Keratinocyte (primary cell): Measurements from ENCODE around the gene IL17D. TPM values are rescaled to one million over a fixed set of nuclear protein-coding genes. Genes with fewer than 3 reads are reported as not detected.

ENCODE experiments used
- DNase-seq: peaks from one replicate; pipeline ENCODE4 v3.0.0-alpha.2; 2011; ENCODE audit warnings: low read depth, missing footprints, low spot score
- FAIRE-seq: peaks from 2 replicates; lab custom pipeline; 2011; peaks lifted over from hg19 to GRCh38; lab: Jason Lieb, UNC
- H2AFZ ChIP-seq: 2 replicates; pipeline ENCODE4 v1.6.0; 2012; ENCODE audit warnings: low read length, control low read depth, inconsistent platforms; ENCODE audit not compliant: control insufficient read depth
- H3K27ac ChIP-seq: 2 replicates; pipeline ENCODE4 v1.5.1; 2011; ENCODE audit warnings: low read length; ENCODE audit not compliant: control insufficient read depth, insufficient read depth
- H3K27me3 ChIP-seq: 3 replicates; pipeline ENCODE4 v1.6.0; 2011; ENCODE audit warnings: low read length; ENCODE audit not compliant: control insufficient read depth, insufficient read depth; ENCODE audit errors: extremely low read depth
- H3K36me3 ChIP-seq, 2 experiments: 2 replicates in 1 of 2; 3 replicates in 1 of 2; pipeline ENCODE4 v1.5.1; 2011; ENCODE audit warnings: low read length in 2 of 2, mild to moderate bottlenecking in 1 of 2; ENCODE audit not compliant: control insufficient read depth in 2 of 2, insufficient read depth in 2 of 2; ENCODE audit errors: extremely low read depth in 1 of 2
- H3K4me1 ChIP-seq: 3 replicates; pipeline ENCODE4 v1.5.1; 2011; ENCODE audit warnings: low read length; ENCODE audit not compliant: control insufficient read depth, insufficient read depth; ENCODE audit errors: extremely low read depth
- H3K4me2 ChIP-seq: 3 replicates; pipeline ENCODE4 v1.6.0; 2011; ENCODE audit warnings: low read depth, low read length; ENCODE audit not compliant: control insufficient read depth, insufficient read depth; ENCODE audit errors: extremely low read depth
- H3K4me3 ChIP-seq, 3 experiments: fragments of 200-600 bp in 1 of 3; sonication (generic) in 1 of 3; 2 replicates in 2 of 3; 3 replicates in 1 of 3; pipeline ENCODE4 v1.5.1; 2011 to 2016; ENCODE audit warnings: low read length in 3 of 3, mild to moderate bottlenecking in 3 of 3, control low read depth in 2 of 3, inconsistent platforms in 1 of 3, low read depth in 1 of 3, mixed read lengths in 1 of 3, mixed run types in 1 of 3, moderate library complexity in 1 of 3; ENCODE audit not compliant: control insufficient read depth in 2 of 3, insufficient read depth in 2 of 3; ENCODE audit errors: extremely low read depth in 1 of 3
- H3K79me2 ChIP-seq: 2 replicates; pipeline ENCODE4 v1.6.0; 2012; ENCODE audit warnings: low read length; ENCODE audit not compliant: control insufficient read depth, insufficient read depth
- H3K9ac ChIP-seq: 3 replicates; pipeline ENCODE4 v1.6.0; 2011; ENCODE audit warnings: low read length; ENCODE audit not compliant: control insufficient read depth, insufficient read depth; ENCODE audit errors: extremely low read depth
- H3K9me1 ChIP-seq: 3 replicates; pipeline ENCODE4 v1.6.0; 2011; ENCODE audit warnings: low read length; ENCODE audit not compliant: control insufficient read depth, insufficient read depth; ENCODE audit errors: extremely low read depth
- H3K9me3 ChIP-seq: 2 replicates; pipeline ENCODE4 v1.5.1; 2012; ENCODE audit warnings: low read depth, low read length; ENCODE audit not compliant: control insufficient read depth
- H4K20me1 ChIP-seq: 3 replicates; pipeline ENCODE4 v1.6.0; 2011; ENCODE audit warnings: low read length; ENCODE audit not compliant: control insufficient read depth, insufficient read depth; ENCODE audit errors: extremely low read depth
- CTCF ChIP-seq, 3 experiments: IDR thresholded peaks in 1 of 3; conservative IDR thresholded peaks in 1 of 3; optimal IDR thresholded peaks in 1 of 3; 2 replicates in 2 of 3; 3 replicates in 1 of 3; pipeline versions ENCODE3 to v1.5.1; 2011; ENCODE audit warnings: low read length in 3 of 3, mild to moderate bottlenecking in 3 of 3, moderate library complexity in 2 of 3, control low read depth in 1 of 3, inconsistent platforms in 1 of 3; ENCODE audit not compliant: insufficient read depth in 2 of 3; ENCODE audit errors: extremely low read depth in 1 of 3
- EZH2 ChIP-seq: IDR thresholded peaks from one replicate; pipeline ENCODE4 v1.6.1; 2012; ENCODE audit warnings: inconsistent platforms, mild to moderate bottlenecking, low read length, moderate library complexity
- dilution Hi-C: fragments of 300-500 bp; cut with MboI; formaldehyde crosslinking; loops from one replicate; pipeline ENCODE4 v1.7.0; 2020; ENCODE audit warnings: low sequenced_read_pairs; ENCODE audit not compliant: extremely low pct_ligation_motif_present
- polyA plus RNA-seq, 5 experiments: library from polyadenylated mRNA; depleted of rRNA in 3 of 5; stranded (reverse) in 3 of 5; stranded (forward) in 1 of 5; unstranded in 1 of 5; fragments of >200 nt; gene quantifications; 1 replicate in 1 of 5; 2 replicates in 3 of 5; 3 replicates in 1 of 5; pipeline versions ENCODE4 v1.2.1 to v1.2.3, GENCODE V29; 2011 to 2012; ENCODE audit warnings: missing spikeins in 2 of 5, low read depth in 1 of 5, low replicate concordance in 1 of 5

IL17D gene
- polyA plus RNA-seq, 1 donor (not counting 4 experiments of a cell fraction or from before 2014, with no cell fraction given) = 0.09 TPM

- H3K4me3 ChIP-seq = no peak overlapping the region
These were observed 10.3 kb downstream of the IL17D start for GRCh38 chr13:20713751-20714150.

GRCh38 chr13:20714161-20714560, 10.7 kb downstream of the IL17D start:
- Histone ChIP-seq H3K27ac (no peak overlapping the region), H4K20me1 (no peaks in the 10 kb centered on the region), H3K27me3 (peaks cover 15% of the 10 kb centered on the region), H3K4me1 (no peaks in the 10 kb centered on the region), H3K36me3 (no peaks in the 10 kb centered on the region), H3K4me3 (no peak overlapping the region), H3K9me3 (no peaks in the 10 kb centered on the region), H3K9ac (no peak overlapping the region), H3K79me2 (no peaks in the 10 kb centered on the region), H2AFZ (no peak overlapping the region), H3K9me1 (no peaks in the 10 kb centered on the region), H3K4me2 (no peak overlapping the region)
- FAIRE-seq = no peak
- dilution Hi-C loops = no loop called here
- TF ChIP-seq CTCF (optimal IDR thresholded peaks at IDR 0.05 in 1 of 3, IDR thresholded peaks at IDR 0.05 in 1 of 3, conservative IDR thresholded peaks at IDR 0.05 in 1 of 3; ENCODE audit: extremely low read depth in 1 of 3, insufficient read depth in 2 of 3, low read length in 3 of 3) = no peak
- no peak for TF ChIP-seq EZH2
- DNase-seq = no peak

More at GRCh38 chr13:20713751-20714150, 10.3 kb downstream of the IL17D start:
- no peaks in the 10 kb centered on the region for H3K36me3 ChIP-seq
- FAIRE-seq (no peak), DNase-seq (no peak)
- no peak overlapping the region for H3K9ac ChIP-seq
- H4K20me1 ChIP-seq = no peaks in the 10 kb centered on the region
- H3K27me3 ChIP-seq = peaks cover 15% of the 10 kb centered on the region
- no peak overlapping the region for H3K27ac ChIP-seq
- no peak overlapping the region for H2AFZ ChIP-seq
- no peaks in the 10 kb centered on the region for H3K4me1 ChIP-seq
- TF ChIP-seq EZH2 = no peak
- no peak for TF ChIP-seq CTCF (optimal IDR thresholded peaks at IDR 0.05 in 1 of 3, IDR thresholded peaks at IDR 0.05 in 1 of 3, conservative IDR thresholded peaks at IDR 0.05 in 1 of 3; ENCODE audit: extremely low read depth in 1 of 3, insufficient read depth in 2 of 3, low read length in 3 of 3)
- H3K9me1 ChIP-seq = no peaks in the 10 kb centered on the region
- no peak overlapping the region for H3K4me2 ChIP-seq
- dilution Hi-C loops = no loop called here
- H3K79me2 ChIP-seq = no peaks in the 10 kb centered on the region
- H3K9me3 ChIP-seq = no peaks in the 10 kb centered on the region
